ENCODE results near the gene MCCC1. TPM values are rescaled to one million over a fixed set of nuclear protein-coding genes. Genes with fewer than 3 reads are reported as not detected.
"Not testable (repeated sequence)": the region's sequence is repeated elsewhere in the genome, so short reads cannot be mapped to it uniquely, and the experiment has no call there.

Gene MCCC1
- total and polyA plus RNA-seq, 3 donors from 2014 or later, result 22.7 to 37.8 (median 35.9) TPM

GRCh38 chr3:183117056-183117455 lies 17.8 kb upstream of the MCCC1 start:
- no peaks in the 10 kb centered on the region for H3K9me3 ChIP-seq
- no peaks in the 10 kb centered on the region for H3K4me1 ChIP-seq
- TF ChIP-seq POLR2A (IDR thresholded peaks at IDR 0.05) (no peak), CTCF (IDR thresholded peaks at IDR 0.05) (no peak)
- DNase-seq, result no peak
- H3K4me3 ChIP-seq, result no peak overlapping the region
- 46 to 65% methylated on average over 4 of the region's 4 CpGs for WGBS, 2 donors
- intact Hi-C loops (cut with DNase I; ENCODE audit: low total_unique reads), result no loop called here
- H3K27ac ChIP-seq, result no peak overlapping the region
- H3K27me3 ChIP-seq, result no peaks in the 10 kb centered on the region
- no peaks in the 10 kb centered on the region for H3K36me3 ChIP-seq (ENCODE audit: low read depth, missing control alignments)

DNA sequence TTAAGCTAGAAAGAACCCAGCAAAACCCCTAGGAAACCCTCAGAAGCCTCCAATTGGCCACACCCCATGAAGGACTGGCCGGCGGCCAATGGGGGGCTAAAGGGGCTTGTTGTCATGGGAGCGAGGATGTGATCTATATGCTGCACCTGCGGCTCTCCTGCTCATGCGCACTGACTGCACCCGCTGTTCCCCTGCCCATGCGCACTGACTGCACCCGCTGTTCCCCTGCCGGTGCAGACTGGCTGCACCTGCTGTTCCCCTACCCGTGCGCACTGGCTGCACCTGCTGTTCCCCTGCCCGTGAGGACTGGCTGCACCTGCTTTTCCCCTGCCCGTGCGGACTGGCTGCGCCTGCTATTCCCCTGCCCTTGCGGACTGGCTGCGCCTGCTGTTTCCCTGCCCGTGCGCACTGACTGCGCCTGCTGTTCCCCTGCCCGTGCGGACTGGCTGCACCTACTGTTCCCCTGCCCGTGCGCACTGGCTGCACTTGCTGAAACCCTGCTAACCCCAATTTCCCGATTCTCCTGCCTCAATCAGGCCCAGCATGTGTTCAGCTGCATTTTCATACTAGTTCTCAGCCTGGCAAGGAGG lies 16.8 kb upstream of the MCCC1 start:
- intact Hi-C loops (cut with DNase I; ENCODE audit: low total_unique reads), result no loop called here
- no peak overlapping the region for H3K27ac ChIP-seq
- peak overlapping the region; percentile 9 to 29 for H3K4me3 ChIP-seq
- WGBS, 2 donors, result 1% methylated on average over 14 to 24 of the region's 25 CpGs
- DNase-seq, result peak; percentile 75
- H3K36me3 ChIP-seq (ENCODE audit: low read depth, missing control alignments), result no peaks in the 10 kb centered on the region
- no peaks in the 10 kb centered on the region for H3K9me3 ChIP-seq
- H3K4me1 ChIP-seq, result no peaks in the 10 kb centered on the region
- H3K27me3 ChIP-seq, result no peaks in the 10 kb centered on the region
- no peak for TF ChIP-seq CTCF (IDR thresholded peaks at IDR 0.05)
- TF ChIP-seq POLR2A (IDR thresholded peaks at IDR 0.05), result no peak

- 43 to 46% methylated on average over 13 of the region's 13 CpGs for WGBS, 2 donors
- no peak overlapping the region for H3K27ac ChIP-seq
- no peak overlapping the region for H3K4me3 ChIP-seq
- no peak for DNase-seq
- no peak for TF ChIP-seq CTCF (IDR thresholded peaks at IDR 0.05)
- TF ChIP-seq POLR2A (IDR thresholded peaks at IDR 0.05), result no peak
- intact Hi-C loops (cut with DNase I; ENCODE audit: low total_unique reads), result no loop called here
- no peaks in the 10 kb centered on the region for H3K9me3 ChIP-seq
- H3K27me3 ChIP-seq, result no peaks in the 10 kb centered on the region
- H3K4me1 ChIP-seq, result no peaks in the 10 kb centered on the region
- H3K36me3 ChIP-seq (ENCODE audit: low read depth, missing control alignments), result no peaks in the 10 kb centered on the region
Measured at GRCh38 chr3:183114384-183115178, 15.3 kb upstream of the MCCC1 start.

- H3K27me3 ChIP-seq; DNase-seq; H3K36me3 ChIP-seq (ENCODE audit: low read depth, missing control alignments); H3K4me1 ChIP-seq; intact Hi-C loops (cut with DNase I; ENCODE audit: low total_unique reads); H3K27ac ChIP-seq; H3K9me3 ChIP-seq; H3K4me3 ChIP-seq: not testable (repeated sequence)
- WGBS, 2 donors, result 83 to 96% methylated on average over 1 of the region's 1 CpG
Measured at GRCh38 chr3:183109847-183110246, 10.6 kb upstream of the MCCC1 start.

DNA sequence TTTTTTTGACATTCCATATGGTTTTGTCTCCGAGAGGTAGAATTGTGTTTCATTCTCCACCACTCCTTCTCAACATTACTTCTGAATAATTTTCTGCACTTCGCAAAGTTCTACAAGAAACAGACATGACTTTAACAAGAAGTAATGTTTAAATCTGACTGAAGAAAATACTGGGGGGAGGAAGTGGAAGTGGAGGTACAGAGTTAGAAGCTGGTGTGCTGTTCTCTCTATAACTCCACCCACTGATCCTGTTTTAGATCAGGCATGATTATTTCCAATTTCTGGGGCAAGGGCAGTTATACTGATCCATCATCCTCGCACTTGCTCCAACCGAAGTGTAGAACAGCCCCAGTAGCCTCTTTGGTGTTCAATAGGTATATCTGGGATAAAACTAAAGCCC lies 9.2 kb upstream of the MCCC1 start:
- Histone ChIP-seq H3K36me3 (ENCODE audit: low read depth, missing control alignments) (no peaks in the 10 kb centered on the region), H3K27ac (no peak overlapping the region), H3K9me3 (no peaks in the 10 kb centered on the region), H3K4me3 (no peak overlapping the region), H3K4me1 (no peaks in the 10 kb centered on the region), H3K27me3 (no peaks in the 10 kb centered on the region)
- intact Hi-C loops (cut with DNase I; ENCODE audit: low total_unique reads), result no loop called here
- whole genome bisulfite sequencing, 2 donors, result 85 to 88% methylated on average over 4 of the region's 4 CpGs
- no peak for DNase-seq
- no peak for TF ChIP-seq CTCF (IDR thresholded peaks at IDR 0.05)
- TF ChIP-seq POLR2A (IDR thresholded peaks at IDR 0.05), result no peak
